RWPE1 (cell line): ENCODE data around the gene ABLIM1.

Experiments used
- CTCF ChIA-PET: fragments of 350-600 bp; sonication (Branson Sonifier 250); formaldehyde crosslinking; extraction: SDS; loops from one replicate; lab custom pipeline; 2021; lab: Yijun Ruan, JAX
- POLR2A ChIA-PET: fragments of 400-600 bp; formaldehyde crosslinking; extraction: SDS; loops from one replicate; lab custom pipeline; 2020; ENCODE audit warnings: antibody characterized with exemption; ENCODE audit not compliant: low non-redundant PET; lab: Yijun Ruan, JAX
- DNase-seq: peaks from one replicate; pipeline ENCODE4 v3.0.0; 2012; ENCODE audit warnings: low spot score
- H3K27ac ChIP-seq: fragments of 450-650 bp; 2 replicates; pipeline ENCODE4 v1.5.1; 2017
- TF ChIP-seq, protein P1 (sequence below): fragments of 450-650 bp; conservative IDR thresholded peaks from 2 replicates; pipeline ENCODE4 v1.5.1; 2017; ENCODE audit warnings: low read depth, mild to moderate bottlenecking

Gene ABLIM1

DNA sequence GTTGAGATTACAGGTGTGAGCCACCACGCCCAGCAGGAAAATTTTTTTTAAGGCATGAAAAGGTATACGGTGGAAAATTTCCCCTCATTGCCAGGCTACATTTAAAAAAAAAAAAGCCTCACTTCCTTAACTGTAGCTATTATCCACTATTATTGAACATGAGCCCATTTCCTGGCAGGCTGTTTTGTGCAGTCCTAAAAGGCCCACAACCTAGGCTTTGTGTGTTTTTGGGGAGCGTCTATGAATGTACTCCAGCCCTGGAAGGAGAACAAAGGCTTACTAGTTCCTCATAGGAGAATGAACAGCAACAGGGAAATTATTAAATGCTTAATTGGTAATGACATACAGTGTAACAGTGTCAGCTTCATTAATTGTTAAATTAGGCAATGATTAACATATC is 111.0 kb downstream of the ABLIM1 start:
- POLR2A ChIA-PET = no interaction called here
- DNase-seq = no peak
- TF ChIP-seq, protein P1, sequence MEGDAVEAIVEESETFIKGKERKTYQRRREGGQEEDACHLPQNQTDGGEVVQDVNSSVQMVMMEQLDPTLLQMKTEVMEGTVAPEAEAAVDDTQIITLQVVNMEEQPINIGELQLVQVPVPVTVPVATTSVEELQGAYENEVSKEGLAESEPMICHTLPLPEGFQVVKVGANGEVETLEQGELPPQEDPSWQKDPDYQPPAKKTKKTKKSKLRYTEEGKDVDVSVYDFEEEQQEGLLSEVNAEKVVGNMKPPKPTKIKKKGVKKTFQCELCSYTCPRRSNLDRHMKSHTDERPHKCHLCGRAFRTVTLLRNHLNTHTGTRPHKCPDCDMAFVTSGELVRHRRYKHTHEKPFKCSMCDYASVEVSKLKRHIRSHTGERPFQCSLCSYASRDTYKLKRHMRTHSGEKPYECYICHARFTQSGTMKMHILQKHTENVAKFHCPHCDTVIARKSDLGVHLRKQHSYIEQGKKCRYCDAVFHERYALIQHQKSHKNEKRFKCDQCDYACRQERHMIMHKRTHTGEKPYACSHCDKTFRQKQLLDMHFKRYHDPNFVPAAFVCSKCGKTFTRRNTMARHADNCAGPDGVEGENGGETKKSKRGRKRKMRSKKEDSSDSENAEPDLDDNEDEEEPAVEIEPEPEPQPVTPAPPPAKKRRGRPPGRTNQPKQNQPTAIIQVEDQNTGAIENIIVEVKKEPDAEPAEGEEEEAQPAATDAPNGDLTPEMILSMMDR = no peak
- CTCF ChIA-PET = interaction anchor here (0.6 kb wide), 1 partner anchor 372 kb away, joined by 4 read pairs; no protein-coding TSS in a partner anchor
- no peak overlapping the region for H3K27ac ChIP-seq

DNA sequence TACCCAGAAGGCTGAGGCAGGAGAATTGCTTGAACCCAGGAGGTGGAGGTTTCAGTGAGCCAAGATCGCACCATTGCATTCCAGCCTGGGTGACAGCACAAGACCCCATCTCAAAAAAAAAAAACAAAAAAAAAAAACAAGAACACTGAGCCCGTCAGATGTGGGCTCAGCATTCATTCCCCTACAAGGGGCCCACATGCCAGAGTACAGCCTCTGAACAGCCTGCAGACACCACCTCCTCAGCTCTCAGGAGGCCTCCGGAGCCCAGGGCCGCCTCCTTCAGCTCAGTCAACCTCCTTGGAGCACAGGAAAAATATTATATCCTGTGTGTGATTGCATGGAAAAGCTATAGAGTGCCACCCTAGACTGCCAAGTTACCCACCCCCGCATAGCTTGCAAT is 112.3 kb downstream of the ABLIM1 start:
- ChIA-PET POLR2A (no interaction called here), CTCF (interaction anchor here (1.0 kb wide), 1 partner anchor 241 kb away, joined by 4 read pairs; no protein-coding TSS in a partner anchor)
- no peak overlapping the region for H3K27ac ChIP-seq
- TF ChIP-seq, protein P1 = no peak
- no peak for DNase-seq

DNA sequence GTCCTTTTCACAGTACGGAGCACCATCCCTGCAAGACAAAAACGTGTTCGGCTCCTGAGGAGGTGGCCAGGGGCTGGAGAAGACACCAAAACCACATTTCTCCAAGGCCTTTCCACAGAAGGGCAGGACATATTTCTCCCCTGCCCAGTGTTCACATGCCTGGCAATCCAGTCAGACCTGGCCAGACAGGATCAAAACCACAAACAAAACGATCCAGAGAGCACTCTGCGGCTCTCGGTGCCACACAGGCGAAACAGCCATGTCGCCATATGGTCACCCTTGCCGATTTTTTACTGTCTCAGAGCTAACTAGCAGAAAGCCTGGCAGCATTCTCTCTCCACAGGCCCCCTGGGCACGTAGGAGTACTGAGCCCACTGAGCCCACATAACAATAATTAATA is 113.0 kb downstream of the ABLIM1 start:
- no peak for DNase-seq
- CTCF ChIA-PET = interaction anchor here (0.6 to 1.0 kb wide), 3 partner anchors 74 to 242 kb away, joined by 3 to 4 read pairs (median 3); no protein-coding TSS in a partner anchor
- TF ChIP-seq, protein P1 = no peak
- POLR2A ChIA-PET = no interaction called here
- H3K27ac ChIP-seq = no peak overlapping the region

DNA sequence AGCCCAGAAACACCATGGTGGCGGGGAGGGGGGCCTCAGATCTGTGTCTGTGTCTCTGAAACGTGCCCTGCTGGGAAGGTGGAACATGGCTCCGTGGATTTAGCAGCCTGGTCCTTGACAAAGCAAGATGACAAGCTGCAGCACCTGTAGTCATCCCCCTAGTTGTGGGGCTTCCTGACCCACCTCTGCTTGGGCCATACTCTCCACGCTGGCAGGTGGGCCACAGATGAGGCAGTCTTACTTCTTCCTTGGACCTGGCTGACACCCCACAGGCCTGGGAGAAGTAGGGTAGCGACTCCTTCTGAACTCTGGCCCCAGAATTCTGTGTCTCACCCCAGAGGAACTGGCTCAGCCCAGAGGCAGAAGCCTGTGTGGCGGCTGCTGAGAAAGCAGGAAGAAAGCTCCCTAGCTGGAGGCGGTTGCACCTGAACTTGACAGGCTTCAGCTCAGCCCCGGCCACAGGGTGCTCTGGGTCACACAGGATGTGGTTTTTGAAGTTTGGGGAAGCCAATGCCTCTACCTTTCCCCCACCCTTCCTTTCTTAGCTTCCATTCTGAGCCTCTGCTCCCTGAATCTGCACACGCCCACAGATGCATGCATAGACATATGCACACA is 113.9 kb downstream of the ABLIM1 start:
- POLR2A ChIA-PET = no interaction called here
- H3K27ac ChIP-seq = peak overlapping the region; percentile 52
- CTCF ChIA-PET = interaction anchor here (0.6 to 0.9 kb wide), 4 partner anchors 12 to 241 kb away, joined by 3 to 5 read pairs (median 3); no protein-coding TSS in a partner anchor
- TF ChIP-seq, protein P1 = no peak
- DNase-seq = no peak

DNA sequence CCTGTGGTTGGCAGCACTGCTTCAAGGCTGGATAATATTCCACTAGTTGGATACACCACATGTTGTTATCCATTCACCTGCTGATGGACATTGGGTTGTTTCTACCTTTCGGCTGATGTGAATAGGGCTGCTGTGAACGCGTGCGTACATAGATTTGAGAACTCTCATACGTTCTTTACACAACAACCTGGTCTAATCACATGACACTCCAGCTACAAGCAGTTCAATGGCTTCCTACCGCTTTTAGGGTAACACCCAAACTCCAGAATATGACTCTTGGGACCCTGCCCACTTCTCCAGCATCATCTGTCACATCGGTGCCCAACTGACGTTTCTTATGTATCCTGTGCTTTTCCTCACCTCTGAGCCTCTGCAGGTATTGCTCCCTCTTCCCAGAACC is 114.6 kb downstream of the ABLIM1 start:
- TF ChIP-seq, protein P1 = no peak
- no peak overlapping the region for H3K27ac ChIP-seq
- no peak for DNase-seq
- ChIA-PET CTCF (interaction anchor here (0.6 to 2.3 kb wide), 4 partner anchors 12 to 220 kb away, joined by 3 to 12 read pairs (median 4); no protein-coding TSS in a partner anchor), POLR2A (no interaction called here)

DNA sequence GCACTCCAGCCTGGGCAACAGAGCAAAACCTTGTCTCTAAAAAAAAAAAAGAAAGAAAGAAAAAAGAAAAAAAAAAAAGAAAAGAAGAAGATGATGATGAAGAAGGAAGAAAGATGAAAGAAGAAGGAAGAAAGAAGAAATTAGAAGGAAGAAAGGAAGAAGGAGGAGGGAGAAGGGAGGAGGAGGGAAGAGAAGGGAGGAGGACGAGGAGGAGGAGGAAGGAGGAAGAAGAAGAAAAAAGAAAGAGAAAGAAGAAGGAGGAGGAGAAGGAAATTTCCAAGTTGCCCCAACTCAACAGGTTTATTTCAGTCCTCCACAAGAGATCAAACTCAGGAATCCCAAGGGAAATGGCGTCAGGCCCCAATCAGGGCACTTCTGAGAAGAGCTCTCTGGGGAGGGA is 115.7 kb downstream of the ABLIM1 start:
- ChIA-PET POLR2A (no interaction called here), CTCF (interaction anchor here (1.1 to 2.3 kb wide), 2 partner anchors 71 to 334 kb away, joined by 5 to 12 read pairs; no protein-coding TSS in a partner anchor)
- no peak overlapping the region for H3K27ac ChIP-seq
- TF ChIP-seq, protein P1 = no peak
- no peak for DNase-seq
